ENCODE measurements around the gene ZNF423. TPM values are rescaled to one million over a fixed set of nuclear protein-coding genes. Genes with fewer than 3 reads are reported as not detected.

ZNF423 gene
- polyA plus RNA-seq, 1 donor = 27.8 TPM

GRCh38 chr16:49556249-49556605 is 299.7 kb downstream of the ZNF423 start:
- no peak for DNase-seq

GRCh38 chr16:49554681-49555080 is 301.2 kb downstream of the ZNF423 start:
- no peak for DNase-seq

GRCh38 chr16:49552313-49552928 is 303.5 kb downstream of the ZNF423 start:
- DNase-seq = no peak

GRCh38 chr16:49550666-49551065 is 305.2 kb downstream of the ZNF423 start:
- no peak for DNase-seq

GRCh38 chr16:49550140-49550539 is 305.8 kb downstream of the ZNF423 start:
- no peak for DNase-seq

GRCh38 chr16:49548325-49548970 is 307.5 kb downstream of the ZNF423 start:
- no peak for DNase-seq

GRCh38 chr16:49547448-49547847 is 308.5 kb downstream of the ZNF423 start:
- no peak for DNase-seq

GRCh38 chr16:49546735-49547134 is 309.2 kb downstream of the ZNF423 start:
- DNase-seq = no peak

- no peak for DNase-seq
Observed at GRCh38 chr16:49545741-49546448, 310.0 kb downstream of the ZNF423 start.

GRCh38 chr16:49545243-49545642 is 310.7 kb downstream of the ZNF423 start:
- DNase-seq = no peak

GRCh38 chr16:49544828-49545227 is 311.1 kb downstream of the ZNF423 start:
- DNase-seq = no peak

GRCh38 chr16:49543631-49543946 is 312.3 kb downstream of the ZNF423 start:
- DNase-seq = no peak

- no peak for DNase-seq
Observed at GRCh38 chr16:49542946-49543630, 312.8 kb downstream of the ZNF423 start.

GRCh38 chr16:49542391-49542891 is 313.5 kb downstream of the ZNF423 start:
- no peak for DNase-seq

GRCh38 chr16:49540836-49541235 is 315.1 kb downstream of the ZNF423 start:
- DNase-seq = no peak

- no peak for DNase-seq
Observed at GRCh38 chr16:49539758-49540157, 316.2 kb downstream of the ZNF423 start.

- no peak for DNase-seq
Observed at GRCh38 chr16:49537924-49538459, 317.9 kb downstream of the ZNF423 start.

- no peak for DNase-seq
Observed at GRCh38 chr16:49534901-49535610, 320.9 kb downstream of the ZNF423 start.

GRCh38 chr16:49533422-49533821 is 322.5 kb downstream of the ZNF423 start:
- no peak for DNase-seq

GRCh38 chr16:49532873-49533272 is 323.0 kb downstream of the ZNF423 start:
- DNase-seq = no peak

GRCh38 chr16:49531931-49532840 is 323.7 kb downstream of the ZNF423 start:
- no peak for DNase-seq
